Endometrial microvascular endothelial cells (primary cell): ENCODE measurements around the gene C5orf52. TPM values are rescaled to one million over a fixed set of nuclear protein-coding genes. Genes with fewer than 3 reads are reported as not detected.
"Not testable (repeated sequence)": the region's sequence is repeated elsewhere in the genome, so short reads cannot be mapped to it uniquely, and the experiment has no call there.

Experiments
- in situ Hi-C: cut with HindIII; loops from 2 replicates; pipeline ENCODE4 v1.10.0; 2017; ENCODE audit warnings: low sequenced_read_pairs, low pct_unique_long_range_greater_than_20kb; ENCODE audit errors: inconsistent ontology term
- total RNA-seq: library from RNA; depleted of rRNA; stranded (reverse); fragments of >200 nt; gene quantifications from one replicate; pipeline ENCODE4 v1.2.3, GENCODE V29; 2015; ENCODE audit errors: inconsistent ontology term

The C5orf52 gene
- total RNA-seq, 1 donor from 2014 or later: not detected

- in situ Hi-C loops: no loop called here
These were observed 42.7 kb downstream of the C5orf52 start for GRCh38 chr5:157713830-157714595.

- in situ Hi-C loops: no loop called here
These were observed 43.2 kb downstream of the C5orf52 start for GRCh38 chr5:157714596-157714864.

GRCh38 chr5:157718519-157718918 lies 47.2 kb downstream of the C5orf52 start:
- in situ Hi-C loops: no loop called here

GRCh38 chr5:157719245-157719644 lies 47.9 kb downstream of the C5orf52 start:
- in situ Hi-C loops: no loop called here

GRCh38 chr5:157721159-157721558 lies 49.8 kb downstream of the C5orf52 start:
- in situ Hi-C loops: no loop called here

- in situ Hi-C loops: not testable (repeated sequence)
These were observed 51.6 kb downstream of the C5orf52 start for GRCh38 chr5:157722895-157723294.

GRCh38 chr5:157726607-157727006 lies 55.3 kb downstream of the C5orf52 start:
- in situ Hi-C loops: not testable (repeated sequence)

GRCh38 chr5:157727858-157728257 lies 56.5 kb downstream of the C5orf52 start:
- in situ Hi-C loops: not testable (repeated sequence)

Other genes starting within 250 kb of the C5orf52 start
- not detected for gene NIPAL4, start 211.3 kb upstream of the C5orf52 start, total RNA-seq
- 13.5 TPM for gene ADAM19, start 95.8 kb upstream of the C5orf52 start, total RNA-seq
- gene SOX30, start 19.1 kb upstream of the C5orf52 start, total RNA-seq: not detected
- gene THG1L, start 59.9 kb downstream of the C5orf52 start, total RNA-seq: 14.4 TPM
- 5.2 TPM for gene LSM11, start 72.2 kb downstream of the C5orf52 start, total RNA-seq
- gene CLINT1, start 187.6 kb downstream of the C5orf52 start, total RNA-seq: 71.0 TPM